Esophagus squamous epithelium (tissue), 5 donors: ENCODE results near the gene LTBP2. TPM values are rescaled to one million over a fixed set of nuclear protein-coding genes. Genes with fewer than 3 reads are reported as not detected.

ENCODE experiments used
- DNase-seq: peaks from one replicate; lab custom pipeline; 2025; lab: John Stamatoyannopoulos, UW
- H3K27ac ChIP-seq, 4 donors: fragments of 200-600 bp; sonication (generic); one replicate each; pipeline ENCODE4 v1.5.1; 2016 to 2019; ENCODE audit warnings: mild to moderate bottlenecking in 1 of 4
- H3K27me3 ChIP-seq, 4 donors: fragments of 200-600 bp; sonication (generic); 1 replicate in 3 of 4; 2 replicates in 1 of 4; pipeline versions ENCODE4 v1.5.1 to v1.6.0; 2017 to 2021; ENCODE audit warnings: antibody characterized with exemption in 1 of 4
- H3K36me3 ChIP-seq, 3 donors: fragments of 200-600 bp; sonication (generic); one replicate each; pipeline ENCODE4 v1.5.1; 2016 to 2019
- H3K4me1 ChIP-seq, 3 donors: fragments of 200-600 bp; sonication (generic); one replicate each; pipeline ENCODE4 v1.5.1; 2017 to 2019
- H3K4me3 ChIP-seq, 4 donors: fragments of 200-600 bp; sonication (generic); 1 replicate in 3 of 4; 2 replicates in 1 of 4; pipeline ENCODE4 v1.5.1; 2016 to 2019; ENCODE audit warnings: mild to moderate bottlenecking in 2 of 4, moderate library complexity in 1 of 4
- H3K9me3 ChIP-seq, 3 donors: fragments of 200-600 bp; sonication (generic); one replicate each; pipeline ENCODE4 v1.5.1; 2016 to 2019
- POLR2A ChIP-seq, 4 donors: fragments of 450-650 bp; IDR thresholded peaks; one replicate each; pipeline ENCODE4 v1.6.1; 2017; ENCODE audit warnings: antibody characterized with exemption in 4 of 4, mild to moderate bottlenecking in 4 of 4, moderate library complexity in 3 of 4
- WGBS, 2 donors: methylation state at CpG; one replicate each; pipeline ENCODE4 v1.1.5; 2018; 5-methylcytosine and 5-hydroxymethylcytosine counted together
- intact Hi-C: fragments of 100-400 bp; cut with DNase I; formaldehyde crosslinking; loops from one replicate; pipeline ENCODE4 v1.15.0; 2022
- total RNA-seq, 4 donors: library from RNA; depleted of rRNA; stranded (reverse); fragments of >200 nt; gene quantifications; one replicate each; pipeline ENCODE4 v1.1.0, GENCODE V29; 2016
- TF ChIP-seq, protein P1 (sequence below), 6 experiments: fragments of 450-650 bp in 4 of 6; fragments of 200-600 bp in 2 of 6; sonication (generic) in 2 of 6; IDR thresholded peaks; one replicate each; pipeline ENCODE4 v1.5.1; 2016 to 2019; ENCODE audit warnings: antibody characterized with exemption in 6 of 6, mild to moderate bottlenecking in 4 of 6, moderate library complexity in 4 of 6
- donor health status: DM: yes; HTN: yes; CAD: no.

The LTBP2 gene
- total RNA-seq, 4 donors from 2014 or later, result 10.3 to 41.6 (median 17.0) TPM

DNA sequence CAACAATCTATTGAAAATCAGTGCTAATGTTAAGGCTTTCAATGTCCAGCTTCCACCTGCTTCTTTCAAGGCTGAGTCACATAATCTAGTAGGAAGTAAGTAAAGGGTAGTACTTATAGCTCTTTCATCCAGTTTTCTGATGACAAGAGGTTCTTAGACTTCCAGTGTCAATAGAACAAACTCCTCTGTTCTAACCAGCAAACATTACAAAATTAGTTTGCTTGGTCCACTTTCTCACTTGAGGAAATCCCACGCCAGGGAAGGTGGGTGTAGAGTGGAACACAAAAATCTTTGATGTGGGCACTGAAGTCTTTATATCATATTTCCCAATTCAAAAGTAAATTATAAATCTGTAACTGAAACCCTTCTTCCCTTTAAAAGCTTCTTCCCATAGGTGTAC lies 121.6 kb downstream of the LTBP2 start:
- no peak for TF ChIP-seq POLR2A (IDR thresholded peaks at IDR 0.05)
- TF ChIP-seq, protein P1, sequence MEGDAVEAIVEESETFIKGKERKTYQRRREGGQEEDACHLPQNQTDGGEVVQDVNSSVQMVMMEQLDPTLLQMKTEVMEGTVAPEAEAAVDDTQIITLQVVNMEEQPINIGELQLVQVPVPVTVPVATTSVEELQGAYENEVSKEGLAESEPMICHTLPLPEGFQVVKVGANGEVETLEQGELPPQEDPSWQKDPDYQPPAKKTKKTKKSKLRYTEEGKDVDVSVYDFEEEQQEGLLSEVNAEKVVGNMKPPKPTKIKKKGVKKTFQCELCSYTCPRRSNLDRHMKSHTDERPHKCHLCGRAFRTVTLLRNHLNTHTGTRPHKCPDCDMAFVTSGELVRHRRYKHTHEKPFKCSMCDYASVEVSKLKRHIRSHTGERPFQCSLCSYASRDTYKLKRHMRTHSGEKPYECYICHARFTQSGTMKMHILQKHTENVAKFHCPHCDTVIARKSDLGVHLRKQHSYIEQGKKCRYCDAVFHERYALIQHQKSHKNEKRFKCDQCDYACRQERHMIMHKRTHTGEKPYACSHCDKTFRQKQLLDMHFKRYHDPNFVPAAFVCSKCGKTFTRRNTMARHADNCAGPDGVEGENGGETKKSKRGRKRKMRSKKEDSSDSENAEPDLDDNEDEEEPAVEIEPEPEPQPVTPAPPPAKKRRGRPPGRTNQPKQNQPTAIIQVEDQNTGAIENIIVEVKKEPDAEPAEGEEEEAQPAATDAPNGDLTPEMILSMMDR (IDR thresholded peaks at IDR 0.05), result no peak
- no peak for DNase-seq
- peaks cover 0 to 60% (median 13%) of the 10 kb centered on the region in 3 donors for H3K4me1 ChIP-seq

DNA sequence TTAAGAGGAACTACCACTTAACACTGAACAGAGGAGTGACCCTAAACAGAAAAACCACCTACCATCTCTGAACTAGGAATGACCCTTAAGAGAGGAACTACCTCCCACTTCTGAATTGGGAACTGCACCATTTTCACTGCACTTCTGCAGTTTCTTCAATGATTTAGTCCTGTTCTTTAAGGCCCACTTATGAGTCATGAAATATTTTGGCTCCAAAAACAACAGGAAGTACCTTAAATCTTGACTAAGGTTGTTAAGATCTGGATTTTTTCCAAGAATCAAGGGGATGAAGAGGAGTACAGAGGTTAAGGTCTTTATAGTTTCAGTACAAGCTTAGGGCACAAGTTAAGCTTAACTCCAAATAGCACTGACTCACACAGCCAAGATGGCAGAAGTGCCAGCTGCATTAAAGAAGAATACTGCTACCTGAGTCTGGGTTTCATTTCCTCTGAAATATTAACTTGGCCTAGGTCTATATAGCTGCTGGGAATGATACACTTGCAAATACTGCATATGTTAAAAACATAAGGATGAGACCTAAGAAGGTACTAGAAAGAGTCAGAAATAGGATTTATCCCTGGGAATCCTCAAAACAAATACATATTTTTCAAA lies 123.1 kb downstream of the LTBP2 start:
- DNase-seq, result no peak
- peak overlapping the region in 1 of 4 donors; percentile 6 for H3K27ac ChIP-seq

More for the DNA sequence above, 121.6 kb downstream of the LTBP2 start:
- intact Hi-C loops, result no loop called here
- Histone ChIP-seq H3K9me3 (no peaks in the 10 kb centered on the region), H3K4me3 (no peak overlapping the region), H3K27ac (no peak overlapping the region), H3K27me3 (no peaks in the 10 kb centered on the region), H3K36me3 (peaks cover 0 to 12% (median 0%) of the 10 kb centered on the region in 3 donors)
- 77 to 86% methylated on average over 1 of the region's 1 CpG for WGBS, 2 donors

DNA sequence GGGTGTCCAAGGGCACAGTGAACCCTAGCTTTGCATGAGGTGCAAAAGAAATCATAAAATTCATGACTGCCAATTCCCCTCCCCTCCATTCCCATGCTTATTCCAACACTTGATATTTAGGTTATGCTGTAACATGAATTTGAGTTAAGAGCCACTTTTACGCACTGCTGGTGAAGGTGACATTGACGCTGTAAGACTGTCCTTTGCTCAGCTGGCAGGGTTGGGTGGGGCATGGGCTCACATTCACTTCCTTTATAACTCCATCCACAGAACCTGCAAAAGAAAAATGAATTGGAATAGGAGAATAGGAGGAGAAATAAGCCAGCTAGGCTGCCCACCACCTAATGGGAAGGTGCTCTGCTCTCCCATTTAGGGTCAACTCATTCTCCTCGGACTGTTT lies 125.9 kb downstream of the LTBP2 start:
- H3K9me3 ChIP-seq, result no peaks in the 10 kb centered on the region
- peaks cover 0 to 29% (median 4%) of the 10 kb centered on the region in 3 donors for H3K4me1 ChIP-seq
- no peaks in the 10 kb centered on the region for H3K27me3 ChIP-seq
- H3K4me3 ChIP-seq, result no peak overlapping the region
- no peak for TF ChIP-seq POLR2A (IDR thresholded peaks at IDR 0.05)
- TF ChIP-seq, protein P1 (IDR thresholded peaks at IDR 0.05), result no peak
- WGBS, 2 donors, result 94 to 97% methylated on average over 3 of the region's 3 CpGs
- intact Hi-C loops, result no loop called here
- H3K36me3 ChIP-seq, result peaks cover 0 to 52% (median 23%) of the 10 kb centered on the region in 3 donors
- H3K27ac ChIP-seq, result no peak overlapping the region
- DNase-seq, result no peak

More for the DNA sequence above, 123.1 kb downstream of the LTBP2 start:
- no peak for TF ChIP-seq POLR2A (IDR thresholded peaks at IDR 0.05)
- TF ChIP-seq, protein P1 (IDR thresholded peaks at IDR 0.05), result no peak
- H3K9me3 ChIP-seq, result no peaks in the 10 kb centered on the region
- H3K4me3 ChIP-seq, result no peak overlapping the region
- peaks cover 0 to 45% (median 4%) of the 10 kb centered on the region in 3 donors for H3K4me1 ChIP-seq
- peaks cover 0 to 25% (median 7%) of the 10 kb centered on the region in 3 donors for H3K36me3 ChIP-seq
- H3K27me3 ChIP-seq, result no peaks in the 10 kb centered on the region
- intact Hi-C loops, result no loop called here

DNA sequence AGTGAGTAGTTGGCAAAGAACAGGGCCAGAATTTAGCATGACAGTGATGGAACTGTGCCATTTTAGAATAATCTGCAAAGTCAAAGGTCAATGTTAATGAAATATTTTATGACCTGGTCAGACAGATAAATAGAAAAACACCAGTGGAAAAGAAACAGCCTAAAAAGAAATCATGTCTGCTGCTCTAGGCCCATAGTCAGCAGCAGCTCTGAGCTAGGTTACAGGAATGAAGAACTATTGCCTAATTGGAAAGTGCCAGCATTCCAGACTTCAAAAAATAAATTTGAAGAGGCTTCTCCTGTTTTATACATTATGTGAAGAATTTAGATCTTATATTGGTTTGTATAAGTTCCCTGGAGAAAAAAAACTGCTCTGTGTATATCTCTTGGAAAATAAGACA lies 128.7 kb downstream of the LTBP2 start:
- no peak for DNase-seq
- TF ChIP-seq, protein P1 (IDR thresholded peaks at IDR 0.05), result no peak
- TF ChIP-seq POLR2A (IDR thresholded peaks at IDR 0.05), result no peak
- Histone ChIP-seq H3K4me3 (no peak overlapping the region), H3K9me3 (no peaks in the 10 kb centered on the region), H3K36me3 (peaks cover 0 to 81% (median 44%) of the 10 kb centered on the region in 3 donors), H3K27me3 (no peaks in the 10 kb centered on the region), H3K4me1 (peaks cover 0 to under 1% (median 0%) of the 10 kb centered on the region in 3 donors), H3K27ac (no peak overlapping the region)
- intact Hi-C loops, result no loop called here

DNA sequence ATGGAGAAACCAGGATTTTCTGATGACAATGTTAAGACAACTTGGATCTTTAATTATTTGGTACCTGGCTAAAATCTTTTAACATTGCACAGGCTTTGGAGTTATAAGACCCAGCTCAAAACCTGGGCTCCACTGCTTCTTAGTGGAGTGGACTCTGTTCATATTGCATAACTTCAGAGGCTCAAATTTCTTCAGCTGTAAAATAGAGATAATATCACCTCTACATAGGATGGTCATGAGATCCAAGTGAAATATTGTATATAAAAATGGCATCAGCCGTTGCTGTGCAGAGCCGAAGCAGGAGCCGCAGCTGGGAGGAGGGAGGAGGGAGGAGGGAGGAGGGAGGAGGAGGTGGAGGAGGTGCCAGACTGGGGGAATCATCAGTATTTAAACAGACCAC lies 129.5 kb downstream of the LTBP2 start:
- peaks cover 0 to 87% (median 44%) of the 10 kb centered on the region in 3 donors for H3K36me3 ChIP-seq
- H3K4me3 ChIP-seq, result no peak overlapping the region
- no peaks in the 10 kb centered on the region for H3K9me3 ChIP-seq
- WGBS, 2 donors, result 82 to 90% methylated on average over 3 of the region's 3 CpGs
- H3K27ac ChIP-seq, result no peak overlapping the region
- TF ChIP-seq, protein P1 (IDR thresholded peaks at IDR 0.05), result no peak
- TF ChIP-seq POLR2A (IDR thresholded peaks at IDR 0.05), result no peak
- H3K4me1 ChIP-seq, result no peaks in the 10 kb centered on the region
- intact Hi-C loops, result no loop called here
- H3K27me3 ChIP-seq, result no peaks in the 10 kb centered on the region
- DNase-seq, result no peak
